ENCODE measurements around the gene PDXK.

DNA sequence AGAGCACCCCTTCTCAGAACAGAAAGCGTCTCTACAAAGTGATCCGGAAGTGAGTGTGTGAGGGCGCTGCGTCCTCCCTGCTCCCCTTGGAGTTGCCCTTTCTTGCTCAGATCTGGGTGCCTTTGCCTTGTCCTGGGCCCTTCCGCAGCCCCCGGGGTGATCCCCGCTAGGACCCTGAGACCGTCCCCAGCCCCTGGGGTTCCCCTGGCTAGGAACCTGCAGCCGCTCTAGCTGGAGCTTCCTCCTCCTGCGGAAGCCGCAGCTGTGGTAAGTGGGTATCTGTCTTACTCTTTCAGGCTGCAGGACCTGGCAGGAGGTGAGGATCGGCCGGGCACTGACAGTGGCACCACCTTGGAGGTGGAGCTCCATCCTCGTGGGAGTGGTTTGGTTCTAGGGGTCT, 81.6 kb downstream of the PDXK start:
- no peak for TF ChIP-seq POLR2A (IDR thresholded peaks at IDR 0.05; ENCODE audit: low read length)
- TF ChIP-seq GATA1 (IDR thresholded peaks at IDR 0.05; ENCODE audit: low read depth, low read length): no peak

All from erythroblast (primary cell).